ENCODE results near the gene TECPR1. TPM values are rescaled to one million over a fixed set of nuclear protein-coding genes. Genes with fewer than 3 reads are reported as not detected.

TECPR1 gene
- total and polyA plus RNA-seq, 2 of the 8 experiments (the other 6 are each of a cell fraction or from before 2014, with no cell fraction given): 1.3 to 11.1 TPM

DNA sequence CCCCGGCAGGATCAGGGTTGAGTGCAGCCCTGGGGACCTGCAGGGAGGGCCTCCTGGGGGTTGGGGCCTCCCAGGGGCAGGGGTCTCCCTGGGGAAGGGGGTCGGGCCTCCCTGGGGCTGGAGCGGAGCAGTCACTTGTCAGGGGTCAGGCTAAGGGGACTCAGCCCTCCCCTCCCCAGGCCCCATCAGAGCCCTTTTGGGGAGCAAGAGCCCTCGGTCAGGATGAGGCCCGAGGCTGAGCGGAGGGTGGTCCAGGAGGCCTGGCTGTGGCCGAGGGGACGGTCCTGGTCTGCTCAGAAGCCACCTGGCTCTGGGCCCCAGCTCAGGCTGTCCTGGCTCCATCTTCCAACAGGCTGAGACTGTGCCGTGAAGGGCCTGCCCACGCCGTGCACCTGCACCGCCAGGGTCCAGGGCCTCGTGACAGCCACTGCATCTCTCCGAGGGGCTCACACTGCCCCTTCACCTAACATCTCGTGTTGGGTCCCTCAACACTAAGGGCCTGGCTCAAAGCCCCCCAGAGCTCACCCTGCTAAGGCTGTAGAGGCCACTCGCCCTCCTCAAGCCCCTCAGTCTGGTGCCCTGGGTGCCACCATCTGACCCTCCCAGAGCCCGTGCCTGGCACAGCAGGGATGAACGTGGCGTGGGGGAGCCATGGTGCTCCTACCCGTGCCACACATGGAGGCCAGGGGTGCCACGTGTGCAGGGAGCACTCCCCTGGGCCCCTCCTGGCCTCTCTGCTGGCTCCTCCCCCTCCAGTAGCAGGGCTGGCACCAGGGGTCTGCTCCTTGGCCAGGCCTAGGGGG lies 27.9 kb downstream of the TECPR1 start:
- no peak overlapping the region for H3K27ac ChIP-seq (ENCODE audit: low read depth, low read length)
- ChIA-PET POLR2A (ENCODE audit: partially characterized antibody) (no interaction called here), CTCF (ENCODE audit: partially characterized antibody) (interaction anchor here (0.6 to 1.7 kb wide), 3 partner anchors 17 to 622 kb away, joined by 3 read pairs; no protein-coding TSS in a partner anchor)
- DNase-seq (ENCODE audit: low read depth in 1 of 2, low spot score in 2 of 2) (no peak), FAIRE-seq (no peak)
- H3K79me2 ChIP-seq (ENCODE audit: control insufficient read depth in 1 of 2, insufficient read depth in 2 of 2, low read length in 2 of 2): no peaks in the 10 kb centered on the region
- H3K4ac ChIP-seq (replicated peaks; ENCODE audit: insufficient read length, low read depth, low read length): no peak overlapping the region
- H3K23me2 ChIP-seq (ENCODE audit: low read depth, low read length): no peaks in the 10 kb centered on the region
- H3K4me3 ChIP-seq (ENCODE audit: extremely low read depth in 1 of 4, insufficient read depth in 2 of 4, low read depth in 3 of 4, low read length in 4 of 4): no peak overlapping the region
- no peak overlapping the region for H3K14ac ChIP-seq (ENCODE audit: insufficient read length)
- H2BK15ac ChIP-seq (ENCODE audit: low read length): no peak overlapping the region
- H3K79me1 ChIP-seq (ENCODE audit: low read depth, low read length): no peaks in the 10 kb centered on the region
- no peak overlapping the region for H3K4me2 ChIP-seq (ENCODE audit: insufficient read depth in 1 of 2, low read depth in 2 of 2, low read length in 2 of 2)
- H3K9me3 ChIP-seq (ENCODE audit: insufficient read depth in 2 of 2, low read depth in 1 of 2, low read length in 1 of 2): no peaks in the 10 kb centered on the region
- H3K23ac ChIP-seq (ENCODE audit: insufficient read length): no peak overlapping the region
- 90% methylated on average over 18 of the region's 21 CpGs; no CpG with 5 or more reads in 1 of the 2 experiments for WGBS, 2 experiments (ENCODE audit: extremely low coverage in 1 of 2, insufficient coverage in 1 of 2, insufficient read length in 1 of 2, insufficient replicate concordance in 2 of 2, low coverage in 1 of 2, low lambda C conversion rate in 2 of 2, missing lambda C conversion rate in 1 of 2)
- H3K27me3 ChIP-seq (replicated peaks in 1 of 4; ENCODE audit: control insufficient read depth in 3 of 4, extremely low read depth in 1 of 4, insufficient read depth in 3 of 4, low read length in 3 of 4): no peaks in the 10 kb centered on the region
- H2BK120ac ChIP-seq (replicated peaks; ENCODE audit: low read depth, low read length): no peak overlapping the region
- no peak overlapping the region for H4K5ac ChIP-seq (ENCODE audit: insufficient read length, low read depth, low read length)
- no peaks in the 10 kb centered on the region; a peak in 1 of 7 replicates for H3K4me1 ChIP-seq (replicated peaks in 1 of 4; ENCODE audit: control insufficient read depth in 3 of 4, insufficient read depth in 4 of 4, low read length in 3 of 4)
- H3K36me3 ChIP-seq (ENCODE audit: control insufficient read depth in 2 of 4, insufficient read depth in 4 of 4, low read length in 3 of 4): no peaks in the 10 kb centered on the region
- no peak overlapping the region for H2BK12ac ChIP-seq (ENCODE audit: low read depth, low read length)
- no peak overlapping the region for H2BK20ac ChIP-seq (ENCODE audit: low read length)
- peaks cover 0 to 2% of the 10 kb centered on the region in 2 experiments for H4K20me1 ChIP-seq (replicated peaks in 1 of 2; ENCODE audit: control insufficient read depth in 1 of 2, insufficient read depth in 2 of 2, low read length in 2 of 2)
- H3K9ac ChIP-seq (replicated peaks in 1 of 4; ENCODE audit: extremely low read depth in 1 of 4, low read depth in 3 of 4, low read length in 3 of 4): no peak overlapping the region
- H2BK5ac ChIP-seq (ENCODE audit: low read depth, low read length): no peak overlapping the region
- H4K91ac ChIP-seq (replicated peaks; ENCODE audit: insufficient read length, low read length): no peak overlapping the region
- no peak overlapping the region for H2AK5ac ChIP-seq (ENCODE audit: low read depth, low read length)
- no peak overlapping the region for H3K18ac ChIP-seq (ENCODE audit: extremely low read depth, low read length)
- no peak overlapping the region for H2AFZ ChIP-seq (ENCODE audit: low read length)
- no peak overlapping the region for H3K56ac ChIP-seq (replicated peaks; ENCODE audit: insufficient read length, low read depth, low read length)
- H4K8ac ChIP-seq (ENCODE audit: extremely low read depth, insufficient read depth, low read length): no peak overlapping the region
- no peak for TF ChIP-seq NANOG (IDR thresholded peaks at IDR 0.05; ENCODE audit: insufficient read depth, low read depth, low read length, poor library complexity, severe bottlenecking)
- no peak for TF ChIP-seq POLR2A (IDR thresholded peaks at IDR 0.05; ENCODE audit: control extremely low read depth in 1 of 2, low read depth in 2 of 2, low read length in 2 of 2)
- no peak for TF ChIP-seq POLR2AphosphoS5 (IDR thresholded peaks at IDR 0.05; ENCODE audit: low read depth, low read length)
